ENCODE data around the gene UCN.
A peak's percentile ranks its signal among the peaks of the same experiment; 100 is the strongest.

The UCN gene

GRCh38 chr2:27356382-27357181 is 48.3 kb upstream of the UCN start, which contains the start of gene GTF3C2 (continued):
- TF ChIP-seq, protein P1, sequence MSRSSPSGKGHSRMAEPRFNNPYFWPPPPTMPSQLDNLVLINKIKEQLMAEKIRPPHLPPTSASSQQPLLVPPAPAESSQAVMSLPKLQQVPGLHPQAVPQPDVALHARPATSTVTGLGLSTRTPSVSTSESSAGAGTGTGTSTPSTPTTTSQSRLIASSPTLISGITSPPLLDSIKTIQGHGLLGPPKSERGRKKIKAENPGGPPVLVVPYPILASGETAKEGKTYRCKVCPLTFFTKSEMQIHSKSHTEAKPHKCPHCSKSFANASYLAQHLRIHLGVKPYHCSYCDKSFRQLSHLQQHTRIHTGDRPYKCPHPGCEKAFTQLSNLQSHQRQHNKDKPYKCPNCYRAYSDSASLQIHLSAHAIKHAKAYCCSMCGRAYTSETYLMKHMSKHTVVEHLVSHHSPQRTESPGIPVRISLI (tag by site-specific recombination; IDR thresholded peaks at IDR 0.05) = no peak
- TF ChIP-seq ZNF768 (tag by site-specific recombination; IDR thresholded peaks at IDR 0.05) = no peak
- no peak for TF ChIP-seq ZNF404 (tag by site-specific recombination; IDR thresholded peaks at IDR 0.05)

- ChIA-PET POLR2A (interaction anchor here (0.5 to 2.1 kb wide), 16 partner anchors 11 to 308 kb away, joined by 3 to 22 read pairs (median 5); partner anchors contain the start of genes AGBL5, EIF2B4, MPV17 and NRBP1), CTCF (no interaction called here)
- no peaks in the 10 kb centered on the region for H3K9me3 ChIP-seq (ENCODE audit: control insufficient read depth, insufficient read depth, low read depth, low read length)
- H3K27ac ChIP-seq (ENCODE audit: extremely low read depth, low read depth, low read length) = peak overlapping the region; percentile 98
- H3K4me1 ChIP-seq (ENCODE audit: control insufficient read depth, insufficient read depth, low read length) = peaks cover 6% of the 10 kb centered on the region
- TF ChIP-seq ZNF530 (tag by site-specific recombination; IDR thresholded peaks at IDR 0.05; ENCODE audit: low read depth) = no peak
- TF ChIP-seq, protein P2, sequence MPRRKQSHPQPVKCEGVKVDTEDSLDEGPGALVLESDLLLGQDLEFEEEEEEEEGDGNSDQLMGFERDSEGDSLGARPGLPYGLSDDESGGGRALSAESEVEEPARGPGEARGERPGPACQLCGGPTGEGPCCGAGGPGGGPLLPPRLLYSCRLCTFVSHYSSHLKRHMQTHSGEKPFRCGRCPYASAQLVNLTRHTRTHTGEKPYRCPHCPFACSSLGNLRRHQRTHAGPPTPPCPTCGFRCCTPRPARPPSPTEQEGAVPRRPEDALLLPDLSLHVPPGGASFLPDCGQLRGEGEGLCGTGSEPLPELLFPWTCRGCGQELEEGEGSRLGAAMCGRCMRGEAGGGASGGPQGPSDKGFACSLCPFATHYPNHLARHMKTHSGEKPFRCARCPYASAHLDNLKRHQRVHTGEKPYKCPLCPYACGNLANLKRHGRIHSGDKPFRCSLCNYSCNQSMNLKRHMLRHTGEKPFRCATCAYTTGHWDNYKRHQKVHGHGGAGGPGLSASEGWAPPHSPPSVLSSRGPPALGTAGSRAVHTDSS (tag by site-specific recombination; IDR thresholded peaks at IDR 0.05) = no peak
- TF ChIP-seq ZNF777 (tag by site-specific recombination; IDR thresholded peaks at IDR 0.05; ENCODE audit: borderline replicate concordance) = 0 out of 2 replicates have a peak, but pooled peaks have one; percentile 46
- no peak for TF ChIP-seq ZSCAN16 (tag by site-specific recombination; IDR thresholded peaks at IDR 0.05)
- no peak for TF ChIP-seq MEIS1 (CRISPR knock-in tag; IDR thresholded peaks at IDR 0.05; ENCODE audit: borderline replicate concordance)
- no peak for TF ChIP-seq ZNF214 (tag by site-specific recombination; IDR thresholded peaks at IDR 0.05; ENCODE audit: borderline replicate concordance)
- peak; percentile 65; the same call in 1 of the 2 replicates for TF ChIP-seq ZBTB48 (tag by site-specific recombination; IDR thresholded peaks at IDR 0.05)
- TF ChIP-seq, protein P3, sequence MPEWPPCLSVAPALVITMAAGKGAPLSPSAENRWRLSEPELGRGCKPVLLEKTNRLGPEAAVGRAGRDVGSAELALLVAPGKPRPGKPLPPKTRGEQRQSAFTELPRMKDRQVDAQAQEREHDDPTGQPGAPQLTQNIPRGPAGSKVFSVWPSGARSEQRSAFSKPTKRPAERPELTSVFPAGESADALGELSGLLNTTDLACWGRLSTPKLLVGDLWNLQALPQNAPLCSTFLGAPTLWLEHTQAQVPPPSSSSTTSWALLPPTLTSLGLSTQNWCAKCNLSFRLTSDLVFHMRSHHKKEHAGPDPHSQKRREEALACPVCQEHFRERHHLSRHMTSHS (tag by site-specific recombination; IDR thresholded peaks at IDR 0.05) = no peak
- TF ChIP-seq TRIM28 (IDR thresholded peaks at IDR 0.05; ENCODE audit: borderline replicate concordance, low read length) = no peak
- TF ChIP-seq ZNF768 (tag by site-specific recombination; IDR thresholded peaks at IDR 0.05) = no peak
- peak overlapping the region; percentile 99 for H3K4me3 ChIP-seq (ENCODE audit: low read depth, low read length)
- H3K36me3 ChIP-seq (ENCODE audit: control insufficient read depth in 2 of 2, insufficient read depth in 1 of 2, low read length in 2 of 2) = peaks cover 0 to 7% of the 10 kb centered on the region in 2 experiments; a peak in 2 of 3 replicates
These were observed 47.8 kb upstream of the UCN start for GRCh38 chr2:27356056-27356381.

DNA sequence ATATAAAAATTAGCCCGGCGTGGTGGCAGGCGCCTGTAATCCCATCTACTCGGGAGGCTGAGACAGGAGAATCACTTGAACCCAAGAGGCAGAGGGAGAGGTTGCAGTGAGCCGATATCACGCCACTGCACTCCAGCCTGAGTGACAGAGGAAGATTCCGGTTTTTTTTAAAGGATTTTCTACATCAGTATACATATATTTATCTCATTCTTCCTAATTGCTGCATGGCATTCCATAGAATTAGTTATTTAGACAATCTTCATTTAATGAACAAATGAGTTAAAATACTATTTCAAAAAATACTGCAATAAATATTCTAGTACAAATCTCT is 46.3 kb upstream of the UCN start:
- CTCF ChIA-PET = interaction anchor here (0.7 to 1.0 kb wide), 3 partner anchors 34 to 106 kb away, joined by 3 to 5 read pairs (median 4); no protein-coding TSS in a partner anchor
- Histone ChIP-seq H3K27ac (ENCODE audit: extremely low read depth, low read depth, low read length) (peak overlapping the region; percentile 20; the same call in 1 of the 2 replicates), H3K9me3 (ENCODE audit: control insufficient read depth, insufficient read depth, low read depth, low read length) (no peaks in the 10 kb centered on the region), H3K4me3 (ENCODE audit: low read depth, low read length) (no peak overlapping the region), H3K36me3 (ENCODE audit: control insufficient read depth in 2 of 2, insufficient read depth in 1 of 2, low read length in 2 of 2) (peaks cover 0 to 7% of the 10 kb centered on the region in 2 experiments; a peak in 2 of 3 replicates), H3K4me1 (ENCODE audit: control insufficient read depth, insufficient read depth, low read length) (peaks cover 6% of the 10 kb centered on the region)
- POLR2A ChIA-PET = interaction anchor here (1.4 kb wide), 2 partner anchors 11 to 27 kb away, joined by 4 to 9 read pairs; partner anchors contain the start of gene ZNF513
- TF ChIP-seq ZNF214 (tag by site-specific recombination; IDR thresholded peaks at IDR 0.05; ENCODE audit: borderline replicate concordance) (no peak), ZNF830 (tag by site-specific recombination; IDR thresholded peaks at IDR 0.05; ENCODE audit: low read depth) (no peak), YY2 (tag by site-specific recombination; IDR thresholded peaks at IDR 0.05) (no peak), ZNF514 (tag by site-specific recombination; IDR thresholded peaks at IDR 0.05) (no peak), ZNF10 (tag by site-specific recombination; IDR thresholded peaks at IDR 0.05) (no peak), ZNF37A (tag by site-specific recombination; IDR thresholded peaks at IDR 0.05) (no peak), ZSCAN30 (tag by site-specific recombination; IDR thresholded peaks at IDR 0.05) (no peak), RBAK (tag by site-specific recombination; IDR thresholded peaks at IDR 0.05) (no peak), ZNF292 (tag by site-specific recombination; IDR thresholded peaks at IDR 0.05; ENCODE audit: borderline replicate concordance, low read depth) (no peak)
- TF ChIP-seq, protein P4, sequence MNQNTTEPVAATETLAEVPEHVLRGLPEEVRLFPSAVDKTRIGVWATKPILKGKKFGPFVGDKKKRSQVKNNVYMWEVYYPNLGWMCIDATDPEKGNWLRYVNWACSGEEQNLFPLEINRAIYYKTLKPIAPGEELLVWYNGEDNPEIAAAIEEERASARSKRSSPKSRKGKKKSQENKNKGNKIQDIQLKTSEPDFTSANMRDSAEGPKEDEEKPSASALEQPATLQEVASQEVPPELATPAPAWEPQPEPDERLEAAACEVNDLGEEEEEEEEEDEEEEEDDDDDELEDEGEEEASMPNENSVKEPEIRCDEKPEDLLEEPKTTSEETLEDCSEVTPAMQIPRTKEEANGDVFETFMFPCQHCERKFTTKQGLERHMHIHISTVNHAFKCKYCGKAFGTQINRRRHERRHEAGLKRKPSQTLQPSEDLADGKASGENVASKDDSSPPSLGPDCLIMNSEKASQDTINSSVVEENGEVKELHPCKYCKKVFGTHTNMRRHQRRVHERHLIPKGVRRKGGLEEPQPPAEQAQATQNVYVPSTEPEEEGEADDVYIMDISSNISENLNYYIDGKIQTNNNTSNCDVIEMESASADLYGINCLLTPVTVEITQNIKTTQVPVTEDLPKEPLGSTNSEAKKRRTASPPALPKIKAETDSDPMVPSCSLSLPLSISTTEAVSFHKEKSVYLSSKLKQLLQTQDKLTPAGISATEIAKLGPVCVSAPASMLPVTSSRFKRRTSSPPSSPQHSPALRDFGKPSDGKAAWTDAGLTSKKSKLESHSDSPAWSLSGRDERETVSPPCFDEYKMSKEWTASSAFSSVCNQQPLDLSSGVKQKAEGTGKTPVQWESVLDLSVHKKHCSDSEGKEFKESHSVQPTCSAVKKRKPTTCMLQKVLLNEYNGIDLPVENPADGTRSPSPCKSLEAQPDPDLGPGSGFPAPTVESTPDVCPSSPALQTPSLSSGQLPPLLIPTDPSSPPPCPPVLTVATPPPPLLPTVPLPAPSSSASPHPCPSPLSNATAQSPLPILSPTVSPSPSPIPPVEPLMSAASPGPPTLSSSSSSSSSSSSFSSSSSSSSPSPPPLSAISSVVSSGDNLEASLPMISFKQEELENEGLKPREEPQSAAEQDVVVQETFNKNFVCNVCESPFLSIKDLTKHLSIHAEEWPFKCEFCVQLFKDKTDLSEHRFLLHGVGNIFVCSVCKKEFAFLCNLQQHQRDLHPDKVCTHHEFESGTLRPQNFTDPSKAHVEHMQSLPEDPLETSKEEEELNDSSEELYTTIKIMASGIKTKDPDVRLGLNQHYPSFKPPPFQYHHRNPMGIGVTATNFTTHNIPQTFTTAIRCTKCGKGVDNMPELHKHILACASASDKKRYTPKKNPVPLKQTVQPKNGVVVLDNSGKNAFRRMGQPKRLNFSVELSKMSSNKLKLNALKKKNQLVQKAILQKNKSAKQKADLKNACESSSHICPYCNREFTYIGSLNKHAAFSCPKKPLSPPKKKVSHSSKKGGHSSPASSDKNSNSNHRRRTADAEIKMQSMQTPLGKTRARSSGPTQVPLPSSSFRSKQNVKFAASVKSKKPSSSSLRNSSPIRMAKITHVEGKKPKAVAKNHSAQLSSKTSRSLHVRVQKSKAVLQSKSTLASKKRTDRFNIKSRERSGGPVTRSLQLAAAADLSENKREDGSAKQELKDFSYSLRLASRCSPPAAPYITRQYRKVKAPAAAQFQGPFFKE (tag by site-specific recombination; IDR thresholded peaks at IDR 0.05; ENCODE audit: borderline replicate concordance) = no peak

All from HEK293 (cell line).